Loucy (cell line): ENCODE measurements around the gene OGFOD3.

ENCODE experiments used
- CTCF ChIP-seq: fragments of 200-600 bp; sonication (generic); conservative IDR thresholded peaks from 2 replicates; pipeline ENCODE4 v1.5.1; 2014; ENCODE audit warnings: mild to moderate bottlenecking, antibody characterized with exemption, low read length
- EZH2phosphoT487 ChIP-seq: fragments of 200-600 bp; IDR thresholded peaks from 2 replicates; pipeline ENCODE4 v1.6.1; 2018; ENCODE audit warnings: antibody characterized with exemption, mild to moderate bottlenecking, moderate library complexity, borderline replicate concordance

DNA sequence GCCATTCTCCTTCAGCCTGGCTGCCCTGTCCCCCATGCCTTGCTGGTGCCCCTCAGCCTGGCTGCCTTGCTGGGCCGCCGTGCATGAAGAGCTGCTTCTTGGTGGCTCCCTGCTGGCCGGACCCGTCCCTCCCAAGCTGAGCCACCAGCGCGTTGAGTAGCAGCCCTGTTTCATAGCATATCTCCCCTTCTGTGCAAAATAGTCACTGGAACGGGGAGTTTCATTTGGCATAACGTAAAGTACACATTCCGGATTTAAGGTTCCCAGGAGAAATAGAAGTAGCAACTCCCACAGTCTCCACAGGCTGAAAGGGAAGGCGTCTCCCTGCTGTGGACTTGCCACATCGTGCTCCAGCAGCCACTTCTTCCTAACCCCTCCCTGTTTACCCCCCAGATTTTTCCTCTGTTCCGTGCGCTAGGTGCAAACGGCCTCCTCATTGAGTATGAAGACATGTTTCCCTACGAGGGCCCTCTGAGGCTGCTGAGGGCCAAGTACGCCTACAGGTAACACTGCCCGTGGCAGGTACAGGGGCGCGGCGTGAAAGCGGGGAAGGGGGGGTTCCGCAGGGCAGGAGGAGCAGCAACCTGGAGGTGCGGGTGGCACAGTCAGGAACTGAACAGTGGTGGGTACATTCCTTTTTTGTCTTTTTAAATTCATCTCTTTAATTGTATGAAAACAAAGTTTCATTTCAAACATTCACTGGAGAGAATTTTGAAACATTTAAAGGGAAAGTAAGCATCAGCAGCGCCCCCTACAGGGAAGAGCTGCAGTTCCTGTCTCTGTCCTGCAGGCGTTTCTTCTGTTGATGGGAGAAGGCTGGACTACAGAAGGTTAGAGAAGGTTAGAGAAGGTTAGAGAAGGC is 5.8 kb upstream of the OGFOD3 start:
- peak; percentile 96 for TF ChIP-seq CTCF
- TF ChIP-seq EZH2phosphoT487 = no peak
